ENCODE results near the gene FAM83G.
"Not testable (repeated sequence)": the region's sequence is repeated elsewhere in the genome, so short reads cannot be mapped to it uniquely, and the experiment has no call there.

FAM83G gene, protein sequence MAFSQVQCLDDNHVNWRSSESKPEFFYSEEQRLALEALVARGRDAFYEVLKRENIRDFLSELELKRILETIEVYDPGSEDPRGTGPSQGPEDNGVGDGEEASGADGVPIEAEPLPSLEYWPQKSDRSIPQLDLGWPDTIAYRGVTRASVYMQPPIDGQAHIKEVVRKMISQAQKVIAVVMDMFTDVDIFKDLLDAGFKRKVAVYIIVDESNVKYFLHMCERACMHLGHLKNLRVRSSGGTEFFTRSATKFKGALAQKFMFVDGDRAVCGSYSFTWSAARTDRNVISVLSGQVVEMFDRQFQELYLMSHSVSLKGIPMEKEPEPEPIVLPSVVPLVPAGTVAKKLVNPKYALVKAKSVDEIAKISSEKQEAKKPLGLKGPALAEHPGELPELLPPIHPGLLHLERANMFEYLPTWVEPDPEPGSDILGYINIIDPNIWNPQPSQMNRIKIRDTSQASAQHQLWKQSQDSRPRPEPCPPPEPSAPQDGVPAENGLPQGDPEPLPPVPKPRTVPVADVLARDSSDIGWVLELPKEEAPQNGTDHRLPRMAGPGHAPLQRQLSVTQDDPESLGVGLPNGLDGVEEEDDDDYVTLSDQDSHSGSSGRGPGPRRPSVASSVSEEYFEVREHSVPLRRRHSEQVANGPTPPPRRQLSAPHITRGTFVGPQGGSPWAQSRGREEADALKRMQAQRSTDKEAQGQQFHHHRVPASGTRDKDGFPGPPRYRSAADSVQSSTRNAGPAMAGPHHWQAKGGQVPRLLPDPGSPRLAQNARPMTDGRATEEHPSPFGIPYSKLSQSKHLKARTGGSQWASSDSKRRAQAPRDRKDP
- 20.8 to 117 (median 83.4) reads per million in 9 experiments for total RNA-seq

GRCh38 chr17:19004421-19005136 lies at the start of gene FAM83G:
Gene FAM83G (minus strand): TSS chr17:19004764. CDS start chr17:19004041, 723 bp downstream.
- Mint-ChIP-seq H3K9me3 (no peaks in the 10 kb centered on the region), H3K4me3 (peak within 1 kb of the TSS; percentile 86 to 88), H3K4me1 (ENCODE audit: low read depth in 2 of 2) (peaks cover 22 to 27% of the 10 kb centered on the region in 2 donors), H3K36me3 (ENCODE audit: insufficient read depth) (peaks cover 10% of the 10 kb centered on the region), H3K27ac (peak within 1 kb of the TSS; percentile 91 to 92), H3K27me3 (no peaks in the 10 kb centered on the region)
- peak; percentile 79 to 84 (median 80) for DNase-seq
- peak; percentile 88 for ATAC-seq (replicated peaks)

DNA sequence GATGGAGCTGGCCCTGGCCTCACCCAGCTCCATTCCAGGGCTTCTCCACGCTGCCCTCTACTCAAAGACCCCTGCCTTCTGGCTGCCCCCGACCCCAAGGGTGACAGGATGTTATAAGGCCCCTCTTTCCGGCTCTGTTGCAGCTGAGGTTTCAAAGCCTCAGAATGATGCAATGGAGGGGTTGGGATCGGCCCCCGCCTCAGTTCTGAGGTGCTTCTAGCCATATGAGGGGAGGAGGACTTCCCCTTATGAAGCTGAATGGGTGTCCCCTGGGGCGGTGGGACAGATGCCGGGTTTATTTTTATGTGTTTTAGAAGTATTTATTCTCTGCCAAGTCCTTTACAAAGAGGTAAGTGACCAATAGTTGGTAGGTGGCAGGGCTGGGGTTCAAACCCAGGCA lies 44.3 kb upstream of the FAM83G start:
- DNase-seq; ATAC-seq (replicated peaks); H3K27me3 Mint-ChIP-seq; H3K9me3 Mint-ChIP-seq; H3K4me1 Mint-ChIP-seq (ENCODE audit: low read depth in 2 of 2); H3K4me3 Mint-ChIP-seq; H3K27ac Mint-ChIP-seq; H3K36me3 Mint-ChIP-seq (ENCODE audit: insufficient read depth): not testable (repeated sequence)

- not testable (repeated sequence) for H3K4me3 Mint-ChIP-seq; ATAC-seq (replicated peaks); H3K4me1 Mint-ChIP-seq (ENCODE audit: low read depth in 2 of 2); H3K9me3 Mint-ChIP-seq; H3K27ac Mint-ChIP-seq; DNase-seq; H3K36me3 Mint-ChIP-seq (ENCODE audit: insufficient read depth); H3K27me3 Mint-ChIP-seq
Observed at GRCh38 chr17:19047510-19047909, 42.9 kb upstream of the FAM83G start.

GRCh38 chr17:19046782-19047375 lies 42.3 kb upstream of the FAM83G start, which contains the start of gene GRAP:
Gene GRAP (minus strand): TSS chr17:19046957. CDS start chr17:19046926, 31 bp downstream.
- not testable (repeated sequence) for H3K36me3 Mint-ChIP-seq (ENCODE audit: insufficient read depth); H3K4me1 Mint-ChIP-seq (ENCODE audit: low read depth in 2 of 2); DNase-seq; H3K27ac Mint-ChIP-seq; H3K9me3 Mint-ChIP-seq; H3K27me3 Mint-ChIP-seq; H3K4me3 Mint-ChIP-seq
- ATAC-seq (replicated peaks), result peak; percentile 90

DNA sequence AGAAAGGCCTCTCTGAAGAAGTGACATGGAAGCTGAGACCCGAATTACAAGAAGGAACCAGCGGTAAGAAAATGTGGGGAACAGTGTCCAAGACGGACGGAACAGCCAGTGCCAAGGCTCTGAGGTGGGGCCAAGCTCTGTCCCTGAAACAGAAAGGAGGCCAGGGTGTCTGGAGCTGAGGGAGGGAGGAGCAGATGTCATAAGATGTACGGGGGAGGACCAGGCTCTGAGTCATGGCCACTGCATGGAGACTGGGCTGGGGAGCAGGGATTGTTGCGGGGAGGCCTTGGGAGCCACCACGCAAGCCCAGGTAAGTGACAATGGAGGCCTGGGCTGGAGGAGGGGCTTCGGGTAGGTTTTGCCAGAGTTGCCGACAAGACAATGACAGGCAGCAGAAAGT lies 40.1 kb upstream of the FAM83G start:
- not testable (repeated sequence) for H3K27ac Mint-ChIP-seq; DNase-seq; H3K4me3 Mint-ChIP-seq; H3K4me1 Mint-ChIP-seq (ENCODE audit: low read depth in 2 of 2); ATAC-seq (replicated peaks); H3K36me3 Mint-ChIP-seq (ENCODE audit: insufficient read depth); H3K9me3 Mint-ChIP-seq; H3K27me3 Mint-ChIP-seq

- not testable (repeated sequence) for ATAC-seq (replicated peaks); H3K4me3 Mint-ChIP-seq; H3K9me3 Mint-ChIP-seq; H3K36me3 Mint-ChIP-seq (ENCODE audit: insufficient read depth); DNase-seq; H3K27ac Mint-ChIP-seq; H3K27me3 Mint-ChIP-seq; H3K4me1 Mint-ChIP-seq (ENCODE audit: low read depth in 2 of 2)
Observed at GRCh38 chr17:19043032-19043431, 38.5 kb upstream of the FAM83G start.

- H3K36me3 Mint-ChIP-seq (ENCODE audit: insufficient read depth); H3K27me3 Mint-ChIP-seq; DNase-seq; H3K4me3 Mint-ChIP-seq; H3K4me1 Mint-ChIP-seq (ENCODE audit: low read depth in 2 of 2); H3K27ac Mint-ChIP-seq; H3K9me3 Mint-ChIP-seq; ATAC-seq (replicated peaks): not testable (repeated sequence)
Observed at GRCh38 chr17:19042369-19042768, 37.8 kb upstream of the FAM83G start.

DNA sequence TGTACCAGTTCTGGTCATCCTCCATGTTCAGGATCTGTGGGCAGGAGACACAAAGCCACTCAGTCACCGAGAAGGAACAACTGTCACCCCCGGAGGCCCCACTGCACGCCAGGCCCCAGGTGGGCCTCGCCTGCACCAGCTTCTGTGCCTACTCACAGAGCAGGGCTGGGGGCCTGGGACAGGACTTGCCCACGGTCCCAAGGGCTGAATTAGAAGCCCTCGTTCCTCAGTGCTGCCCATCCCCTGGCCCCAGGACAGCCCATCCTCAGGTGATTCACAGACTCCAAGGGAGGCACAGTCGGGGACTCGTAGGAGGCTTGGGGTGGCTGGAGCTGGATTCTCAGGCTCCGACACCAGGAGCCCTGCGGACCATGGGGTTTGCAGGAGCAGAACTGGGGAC lies 37.3 kb upstream of the FAM83G start:
- ATAC-seq (replicated peaks); H3K27me3 Mint-ChIP-seq: not testable (repeated sequence)

GRCh38 chr17:19040350-19040749 lies 35.8 kb upstream of the FAM83G start:
- peak; percentile 35 for ATAC-seq (replicated peaks)

More for the DNA sequence above, 37.3 kb upstream of the FAM83G start:
- H3K9me3 Mint-ChIP-seq; H3K4me3 Mint-ChIP-seq; DNase-seq; H3K4me1 Mint-ChIP-seq (ENCODE audit: low read depth in 2 of 2); H3K36me3 Mint-ChIP-seq (ENCODE audit: insufficient read depth); H3K27ac Mint-ChIP-seq: not testable (repeated sequence)

DNA sequence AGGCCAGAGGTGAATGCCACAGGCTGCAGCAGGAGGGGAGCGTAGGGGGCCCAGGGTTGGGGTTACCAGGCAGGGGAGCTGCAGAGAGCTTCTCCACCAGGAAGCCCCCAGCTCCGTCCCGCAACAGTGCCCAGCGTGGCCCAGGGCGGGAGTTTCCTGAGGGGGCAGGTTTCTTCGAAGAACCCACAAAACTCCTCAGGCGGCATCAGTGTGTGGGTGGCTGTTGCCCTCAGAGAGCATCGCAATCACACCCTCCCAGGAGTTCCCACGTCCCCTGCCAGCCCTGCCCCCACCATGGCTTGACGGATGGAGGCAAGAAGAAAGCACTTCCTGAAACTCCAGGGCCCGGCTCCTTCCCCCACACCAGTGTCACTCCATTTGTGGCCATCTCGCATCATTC lies 34.2 kb upstream of the FAM83G start:
- not testable (repeated sequence) for DNase-seq; H3K27ac Mint-ChIP-seq; H3K9me3 Mint-ChIP-seq; H3K4me1 Mint-ChIP-seq (ENCODE audit: low read depth in 2 of 2); H3K36me3 Mint-ChIP-seq (ENCODE audit: insufficient read depth); H3K27me3 Mint-ChIP-seq; H3K4me3 Mint-ChIP-seq; ATAC-seq (replicated peaks)

More at GRCh38 chr17:19040350-19040749, 35.8 kb upstream of the FAM83G start:
- not testable (repeated sequence) for DNase-seq; H3K4me1 Mint-ChIP-seq (ENCODE audit: low read depth in 2 of 2); H3K9me3 Mint-ChIP-seq; H3K36me3 Mint-ChIP-seq (ENCODE audit: insufficient read depth); H3K4me3 Mint-ChIP-seq; H3K27ac Mint-ChIP-seq; H3K27me3 Mint-ChIP-seq

GRCh38 chr17:19038007-19038406 lies 33.4 kb upstream of the FAM83G start:
- H3K4me1 Mint-ChIP-seq (ENCODE audit: low read depth in 2 of 2); H3K9me3 Mint-ChIP-seq; DNase-seq; H3K36me3 Mint-ChIP-seq (ENCODE audit: insufficient read depth); ATAC-seq (replicated peaks); H3K27ac Mint-ChIP-seq; H3K27me3 Mint-ChIP-seq; H3K4me3 Mint-ChIP-seq: not testable (repeated sequence)

DNA sequence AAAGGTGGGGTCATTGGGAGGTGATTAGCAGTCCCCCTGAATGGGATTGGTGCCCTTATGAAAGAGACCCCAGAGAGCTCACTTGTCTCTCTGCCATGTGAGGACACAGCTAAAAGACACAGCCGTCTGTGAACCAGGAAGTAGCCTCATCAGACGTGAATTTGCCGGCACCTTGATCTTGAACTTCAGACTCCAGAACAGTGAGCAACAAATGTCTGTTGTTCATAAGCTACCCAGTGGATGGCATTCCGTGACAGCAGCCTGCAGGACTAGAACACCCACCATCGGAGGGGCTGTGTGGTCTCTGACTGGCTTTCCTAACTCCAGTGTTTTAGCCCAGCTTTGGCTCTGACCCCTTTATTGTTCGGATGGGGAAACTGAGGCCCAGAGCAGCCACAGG lies 33.0 kb upstream of the FAM83G start:
- H3K36me3 Mint-ChIP-seq (ENCODE audit: insufficient read depth); DNase-seq; H3K9me3 Mint-ChIP-seq; H3K27me3 Mint-ChIP-seq; H3K4me3 Mint-ChIP-seq; H3K27ac Mint-ChIP-seq; ATAC-seq (replicated peaks); H3K4me1 Mint-ChIP-seq (ENCODE audit: low read depth in 2 of 2): not testable (repeated sequence)

DNA sequence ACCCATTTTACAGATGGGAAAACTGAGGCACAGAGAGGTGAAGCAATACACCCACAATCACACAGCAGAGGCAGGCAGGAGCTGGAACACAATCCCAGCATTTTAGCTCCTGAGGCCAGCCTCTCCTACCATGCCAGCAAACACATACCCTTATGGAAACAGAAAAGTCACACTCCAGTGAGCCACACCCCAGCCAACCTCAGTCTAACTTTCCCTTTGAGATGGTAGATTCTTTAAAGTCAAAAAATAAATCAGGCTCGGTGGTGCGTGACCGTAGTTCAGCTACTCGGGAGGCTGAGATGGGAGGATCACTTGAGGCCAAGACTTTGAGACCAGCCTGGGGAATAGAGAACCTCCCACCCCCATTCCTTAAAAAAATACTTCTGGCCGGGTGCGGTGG lies 31.6 kb upstream of the FAM83G start:
- not testable (repeated sequence) for H3K4me3 Mint-ChIP-seq; H3K4me1 Mint-ChIP-seq (ENCODE audit: low read depth in 2 of 2); H3K9me3 Mint-ChIP-seq; DNase-seq; ATAC-seq (replicated peaks); H3K27ac Mint-ChIP-seq; H3K27me3 Mint-ChIP-seq; H3K36me3 Mint-ChIP-seq (ENCODE audit: insufficient read depth)

All from effector memory CD8-positive, alpha-beta T cell (primary cell).